ENCODE data around the gene ZFYVE28. TPM values are rescaled to one million over a fixed set of nuclear protein-coding genes. Genes with fewer than 3 reads are reported as not detected.

The ZFYVE28 gene
- total and polyA plus RNA-seq, 2 of the 8 experiments (the other 6 are each of a cell fraction or from before 2014, with no cell fraction given): 1.7 to 4.9 TPM

DNA sequence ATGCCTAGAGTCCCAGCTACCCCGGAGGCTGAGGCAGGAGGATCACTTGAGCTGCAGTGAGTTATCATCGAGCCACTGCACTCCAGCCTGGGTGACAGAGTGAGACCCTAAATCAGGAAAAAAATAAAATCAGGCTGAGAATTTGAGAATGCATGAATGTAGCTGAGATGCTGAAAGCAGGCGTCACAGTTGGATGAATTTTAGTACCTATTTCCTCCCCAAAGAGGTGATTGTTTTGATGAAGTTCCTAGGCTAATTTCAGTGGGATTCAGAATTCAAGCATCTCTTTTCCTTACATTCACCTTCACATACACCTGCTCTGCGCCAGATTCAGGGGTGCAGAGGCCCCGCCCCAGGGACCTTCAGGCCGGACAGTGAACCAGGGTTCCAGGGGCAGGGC, 3.5 kb upstream of the ZFYVE28 start:
- H3K27ac ChIP-seq (ENCODE audit: low read depth, low read length): no peak overlapping the region
- H3K4me1 ChIP-seq (replicated peaks in 1 of 4; ENCODE audit: control insufficient read depth in 3 of 4, insufficient read depth in 4 of 4, low read length in 3 of 4): peaks cover 0 to 20% (median 12%) of the 10 kb centered on the region in 4 experiments; a peak in 6 of 7 replicates
- no peak overlapping the region for H2AFZ ChIP-seq (ENCODE audit: low read length)
- H3K36me3 ChIP-seq (ENCODE audit: control insufficient read depth in 2 of 4, insufficient read depth in 4 of 4, low read length in 3 of 4): no peaks in the 10 kb centered on the region
- no peak overlapping the region for H3K9ac ChIP-seq (replicated peaks in 1 of 4; ENCODE audit: extremely low read depth in 1 of 4, low read depth in 3 of 4, low read length in 3 of 4)
- no peak overlapping the region for H4K91ac ChIP-seq (replicated peaks; ENCODE audit: insufficient read length, low read length)
- H3K4ac ChIP-seq (replicated peaks; ENCODE audit: insufficient read length, low read depth, low read length): no peak overlapping the region
- H3K4me3 ChIP-seq (ENCODE audit: extremely low read depth in 1 of 4, insufficient read depth in 2 of 4, low read depth in 3 of 4, low read length in 4 of 4): no peak overlapping the region
- H3K27me3 ChIP-seq (replicated peaks in 1 of 4; ENCODE audit: control insufficient read depth in 3 of 4, extremely low read depth in 1 of 4, insufficient read depth in 3 of 4, low read length in 3 of 4): peaks cover 23 to 38% (median 33%) of the 10 kb centered on the region in 4 experiments
- no peaks in the 10 kb centered on the region for H3K79me2 ChIP-seq (ENCODE audit: control insufficient read depth in 1 of 2, insufficient read depth in 2 of 2, low read length in 2 of 2)
- no peak overlapping the region for H3K14ac ChIP-seq (ENCODE audit: insufficient read length)
- H2BK20ac ChIP-seq (ENCODE audit: low read length): no peak overlapping the region
- CTCF ChIA-PET (ENCODE audit: partially characterized antibody): interaction anchor here (0.6 to 2.8 kb wide), 8 partner anchors 9 to 552 kb away, joined by 3 to 20 read pairs (median 6); no protein-coding TSS in a partner anchor
- POLR2A ChIA-PET (ENCODE audit: partially characterized antibody): interaction anchor here (0.8 kb wide), 1 partner anchor 519 kb away, joined by 3 read pairs; no protein-coding TSS in a partner anchor
- 81% methylated on average over 6 of the region's 6 CpGs; no CpG with 5 or more reads in 1 of the 2 experiments for WGBS, 2 experiments (ENCODE audit: extremely low coverage in 1 of 2, insufficient coverage in 1 of 2, insufficient read length in 1 of 2, insufficient replicate concordance in 2 of 2, low coverage in 1 of 2, low lambda C conversion rate in 2 of 2, missing lambda C conversion rate in 1 of 2)
- H2BK15ac ChIP-seq (ENCODE audit: low read length): no peak overlapping the region
- H4K20me1 ChIP-seq (replicated peaks in 1 of 2; ENCODE audit: control insufficient read depth in 1 of 2, insufficient read depth in 2 of 2, low read length in 2 of 2): peaks cover 2% of the 10 kb centered on the region in 2 experiments
- H3K56ac ChIP-seq (replicated peaks; ENCODE audit: insufficient read length, low read depth, low read length): no peak overlapping the region
- H4K5ac ChIP-seq (ENCODE audit: insufficient read length, low read depth, low read length): no peak overlapping the region
- no peak overlapping the region for H3K23ac ChIP-seq (ENCODE audit: insufficient read length)
- no peak overlapping the region for H2BK5ac ChIP-seq (ENCODE audit: low read depth, low read length)
- H3K18ac ChIP-seq (ENCODE audit: extremely low read depth, low read length): no peak overlapping the region
- H2BK12ac ChIP-seq (ENCODE audit: low read depth, low read length): no peak overlapping the region
- H2BK120ac ChIP-seq (replicated peaks; ENCODE audit: low read depth, low read length): no peak overlapping the region
- no peak overlapping the region for H4K8ac ChIP-seq (ENCODE audit: extremely low read depth, insufficient read depth, low read length)
- DNase-seq (ENCODE audit: low read depth in 1 of 2, low spot score in 2 of 2): no peak
- peaks cover 15% of the 10 kb centered on the region; the same call in 1 of the 2 replicates for H3K23me2 ChIP-seq (ENCODE audit: low read depth, low read length)
- no peak overlapping the region; a peak in 1 of 4 replicates for H3K4me2 ChIP-seq (ENCODE audit: insufficient read depth in 1 of 2, low read depth in 2 of 2, low read length in 2 of 2)
- H3K79me1 ChIP-seq (ENCODE audit: low read depth, low read length): no peaks in the 10 kb centered on the region
- H2AK5ac ChIP-seq (ENCODE audit: low read depth, low read length): no peak overlapping the region
- FAIRE-seq: no peak
- H3K9me3 ChIP-seq (ENCODE audit: insufficient read depth in 2 of 2, low read depth in 1 of 2, low read length in 1 of 2): no peaks in the 10 kb centered on the region
- TF ChIP-seq FOSL1 (IDR thresholded peaks at IDR 0.05; ENCODE audit: insufficient read depth, low read depth, low read length) (no peak), SRF (IDR thresholded peaks at IDR 0.05; ENCODE audit: low read depth, low read length) (no peak), HDAC2 (IDR thresholded peaks at IDR 0.05; ENCODE audit: borderline replicate concordance in 1 of 2, low read depth in 2 of 2, low read length in 2 of 2) (no peak), YY1 (IDR thresholded peaks at IDR 0.05; ENCODE audit: low read depth, low read length) (no peak), EZH2 (IDR thresholded peaks at IDR 0.05; ENCODE audit: low read depth, low read length, severe bottlenecking) (no peak), JUN (IDR thresholded peaks at IDR 0.05; ENCODE audit: low read depth, low read length) (no peak), KDM1A (IDR thresholded peaks at IDR 0.05; ENCODE audit: borderline replicate concordance, low read length) (no peak), CTBP2 (IDR thresholded peaks at IDR 0.05; ENCODE audit: borderline replicate concordance, insufficient read depth, insufficient read length, low read length) (no peak), KDM4A (IDR thresholded peaks at IDR 0.05; ENCODE audit: low read depth, low read length, severe bottlenecking) (no peak), RNF2 (IDR thresholded peaks at IDR 0.05; ENCODE audit: borderline replicate concordance, low read depth, low read length, missing control alignments, poor library complexity, severe bottlenecking) (no peak), TAF7 (optimal IDR thresholded peaks at IDR 0.05; ENCODE audit: borderline replicate concordance, low read depth, low read length) (no peak)
- TF ChIP-seq, protein P1, sequence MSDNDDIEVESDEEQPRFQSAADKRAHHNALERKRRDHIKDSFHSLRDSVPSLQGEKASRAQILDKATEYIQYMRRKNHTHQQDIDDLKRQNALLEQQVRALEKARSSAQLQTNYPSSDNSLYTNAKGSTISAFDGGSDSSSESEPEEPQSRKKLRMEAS (IDR thresholded peaks at IDR 0.05): no peak

Measured in H1 (cell line).